ENCODE data around the gene LLGL2. TPM values are rescaled to one million over a fixed set of nuclear protein-coding genes. Genes with fewer than 3 reads are reported as not detected.

The LLGL2 gene
- total RNA-seq, 4 donors from 2014 or later: 326 to 1,573 (median 641) TPM

DNA sequence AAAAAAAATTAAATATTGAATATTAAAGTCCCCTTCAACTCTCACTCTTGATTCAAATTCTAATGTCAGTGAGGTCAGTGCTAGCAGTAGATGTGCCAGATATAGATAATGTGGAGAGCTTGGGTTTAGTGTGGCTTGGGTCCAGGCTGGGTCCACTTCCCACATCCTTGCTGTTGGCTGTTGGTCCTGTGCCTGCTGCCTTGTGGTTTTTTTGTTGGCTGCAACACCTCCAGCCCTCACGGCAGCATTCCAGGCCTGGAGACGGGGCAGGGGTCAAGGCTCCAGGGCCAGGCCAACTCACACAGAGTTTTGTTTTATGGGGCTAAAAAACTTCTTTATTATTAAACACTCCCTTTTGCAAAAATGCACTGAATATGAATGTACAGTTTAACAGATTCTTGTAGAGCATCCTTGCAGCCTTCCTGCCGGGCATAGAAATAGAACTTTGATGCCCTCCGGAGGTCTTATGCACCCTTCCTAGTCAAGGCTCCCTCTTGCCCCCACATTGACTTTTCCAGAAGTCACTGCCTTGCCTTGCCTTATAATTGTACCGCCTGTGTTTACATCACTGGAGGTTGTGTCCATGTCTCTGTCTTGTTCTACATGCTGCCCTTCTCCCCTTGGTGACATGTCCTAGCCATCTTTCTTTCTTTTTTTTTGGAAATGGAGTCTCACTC, 36.6 kb downstream of the LLGL2 start:
- Histone ChIP-seq H3K4me1 (peaks cover 0 to 13% (median 12%) of the 10 kb centered on the region in 4 donors), H3K36me3 (peaks cover 0 to 24% (median 0%) of the 10 kb centered on the region in 4 donors), H3K9me3 (no peaks in the 10 kb centered on the region), H3K27ac (no peak overlapping the region), H3K4me3 (no peak overlapping the region), H3K27me3 (no peaks in the 10 kb centered on the region)
- 83 to 86% methylated on average over 1 to 5 of the region's 5 CpGs for WGBS, 2 donors (ENCODE audit: low coverage in 1 of 2)
- in situ Hi-C loops (cut with MboI; ENCODE audit: low pct_ligation_motif_present in 1 of 4, low pct_unique_long_range_greater_than_20kb in 1 of 4, low sequenced_read_pairs in 3 of 4) (no loop called here), intact Hi-C loops (cut with DNase I; ENCODE audit: low total_unique reads) (no loop called here)
- TF ChIP-seq POLR2A (IDR thresholded peaks at IDR 0.05): no peak
- TF ChIP-seq EP300 (IDR thresholded peaks at IDR 0.05; ENCODE audit: low read depth): no peak
- TF ChIP-seq, protein P1, sequence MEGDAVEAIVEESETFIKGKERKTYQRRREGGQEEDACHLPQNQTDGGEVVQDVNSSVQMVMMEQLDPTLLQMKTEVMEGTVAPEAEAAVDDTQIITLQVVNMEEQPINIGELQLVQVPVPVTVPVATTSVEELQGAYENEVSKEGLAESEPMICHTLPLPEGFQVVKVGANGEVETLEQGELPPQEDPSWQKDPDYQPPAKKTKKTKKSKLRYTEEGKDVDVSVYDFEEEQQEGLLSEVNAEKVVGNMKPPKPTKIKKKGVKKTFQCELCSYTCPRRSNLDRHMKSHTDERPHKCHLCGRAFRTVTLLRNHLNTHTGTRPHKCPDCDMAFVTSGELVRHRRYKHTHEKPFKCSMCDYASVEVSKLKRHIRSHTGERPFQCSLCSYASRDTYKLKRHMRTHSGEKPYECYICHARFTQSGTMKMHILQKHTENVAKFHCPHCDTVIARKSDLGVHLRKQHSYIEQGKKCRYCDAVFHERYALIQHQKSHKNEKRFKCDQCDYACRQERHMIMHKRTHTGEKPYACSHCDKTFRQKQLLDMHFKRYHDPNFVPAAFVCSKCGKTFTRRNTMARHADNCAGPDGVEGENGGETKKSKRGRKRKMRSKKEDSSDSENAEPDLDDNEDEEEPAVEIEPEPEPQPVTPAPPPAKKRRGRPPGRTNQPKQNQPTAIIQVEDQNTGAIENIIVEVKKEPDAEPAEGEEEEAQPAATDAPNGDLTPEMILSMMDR (IDR thresholded peaks at IDR 0.05): no peak
- no peak for TF ChIP-seq POLR2AphosphoS5 (IDR thresholded peaks at IDR 0.05)
- no peak for DNase-seq

DNA sequence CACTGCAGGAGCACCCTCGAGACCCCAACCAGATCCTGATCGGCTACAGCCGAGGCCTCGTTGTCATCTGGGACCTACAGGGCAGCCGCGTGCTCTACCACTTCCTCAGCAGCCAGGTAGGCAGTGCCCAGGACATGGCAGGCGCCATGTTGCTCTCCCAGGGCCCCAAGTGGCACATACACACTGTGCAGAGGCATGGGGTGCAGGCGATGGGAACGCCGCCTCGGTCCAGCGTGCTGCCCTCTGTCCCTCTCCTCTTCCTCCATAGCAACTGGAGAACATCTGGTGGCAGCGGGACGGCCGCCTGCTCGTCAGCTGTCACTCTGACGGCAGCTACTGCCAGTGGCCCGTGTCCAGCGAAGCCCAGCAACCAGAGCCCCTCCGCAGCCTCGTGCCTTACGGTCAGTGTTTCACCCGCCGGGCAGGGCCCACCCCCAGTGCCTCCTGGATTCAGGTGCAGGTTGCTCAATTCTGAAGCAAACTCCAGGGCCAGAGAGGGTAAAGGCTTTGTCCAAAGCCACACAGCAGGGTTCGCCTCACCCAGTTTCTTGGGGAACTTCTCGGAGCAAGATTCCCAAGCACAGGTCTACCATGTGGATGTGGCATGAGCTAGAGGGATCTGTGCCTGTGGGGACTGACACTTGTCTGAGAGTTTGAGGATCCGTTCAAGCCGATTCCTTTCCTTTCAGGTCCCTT, 37.7 kb downstream of the LLGL2 start:
- H3K27me3 ChIP-seq: no peaks in the 10 kb centered on the region
- H3K9me3 ChIP-seq: no peaks in the 10 kb centered on the region
- H3K27ac ChIP-seq: no peak overlapping the region
- WGBS, 2 donors (ENCODE audit: low coverage in 1 of 2): 96% methylated on average over 25 of the region's 28 CpGs; no CpG with 5 or more reads in 1 of the 2 donors
- DNase-seq: no peak
- H3K4me3 ChIP-seq: no peak overlapping the region
- peaks cover 0 to 24% (median 0%) of the 10 kb centered on the region in 4 donors for H3K36me3 ChIP-seq
- intact Hi-C loops (cut with DNase I; ENCODE audit: low total_unique reads): no loop called here
- peaks cover 0 to 1% (median under 1%) of the 10 kb centered on the region in 4 donors for H3K4me1 ChIP-seq
- TF ChIP-seq, protein P1 (IDR thresholded peaks at IDR 0.05): no peak
- no peak for TF ChIP-seq POLR2A (IDR thresholded peaks at IDR 0.05)
- no peak for TF ChIP-seq EP300 (IDR thresholded peaks at IDR 0.05; ENCODE audit: low read depth)
- no peak for TF ChIP-seq POLR2AphosphoS5 (IDR thresholded peaks at IDR 0.05)
- in situ Hi-C loops (cut with MboI; ENCODE audit: low pct_ligation_motif_present in 1 of 4, low pct_unique_long_range_greater_than_20kb in 1 of 4, low sequenced_read_pairs in 3 of 4): no loop called here

DNA sequence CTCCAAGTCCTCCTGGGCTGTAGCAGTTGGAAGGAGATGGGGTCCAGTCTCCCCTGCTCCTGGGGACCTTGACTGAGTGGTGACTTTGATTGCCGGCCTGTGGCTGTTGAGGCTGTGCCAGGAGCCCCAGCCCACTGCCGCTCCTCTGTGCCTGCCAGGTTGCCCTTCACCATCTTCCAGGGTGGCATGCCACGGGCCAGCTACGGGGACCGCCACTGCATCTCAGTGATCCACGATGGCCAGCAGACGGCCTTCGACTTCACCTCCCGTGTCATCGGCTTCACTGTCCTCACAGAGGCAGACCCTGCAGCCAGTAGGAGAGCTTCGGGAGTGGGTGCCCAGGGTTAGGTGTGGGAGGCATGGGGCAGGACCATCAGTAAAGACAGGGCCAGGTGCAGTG, 38.7 kb downstream of the LLGL2 start:
- no peaks in the 10 kb centered on the region for H3K27me3 ChIP-seq

DNA sequence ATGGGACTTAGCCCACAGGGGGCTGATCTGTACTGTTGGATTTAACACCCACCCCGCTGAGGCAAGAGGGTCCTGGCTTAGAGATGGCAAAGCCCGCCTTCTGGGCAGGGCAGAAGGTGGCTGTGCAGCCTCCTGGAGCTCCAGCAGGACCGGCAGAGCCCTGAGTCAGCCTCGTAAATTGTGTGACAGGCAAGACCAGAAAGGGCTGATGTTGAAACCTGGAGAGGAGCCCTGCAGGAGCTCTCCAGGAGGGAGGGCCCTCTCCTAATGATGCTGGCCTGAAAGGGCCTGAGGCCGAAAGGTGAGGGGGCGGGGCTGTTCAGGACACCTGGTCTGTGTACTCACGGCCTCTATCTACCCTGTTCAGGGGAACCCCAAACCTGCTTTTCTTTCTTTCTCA, 39.6 kb downstream of the LLGL2 start:
- WGBS, 2 donors (ENCODE audit: low coverage in 1 of 2): 75 to 85% methylated on average over 2 to 7 of the region's 7 CpGs
- in situ Hi-C loops (cut with MboI; ENCODE audit: low pct_ligation_motif_present in 1 of 4, low pct_unique_long_range_greater_than_20kb in 1 of 4, low sequenced_read_pairs in 3 of 4) (no loop called here), intact Hi-C loops (cut with DNase I; ENCODE audit: low total_unique reads) (no loop called here)
- no peak for TF ChIP-seq POLR2A (IDR thresholded peaks at IDR 0.05)
- no peak for TF ChIP-seq EP300 (IDR thresholded peaks at IDR 0.05; ENCODE audit: low read depth)
- TF ChIP-seq, protein P1 (IDR thresholded peaks at IDR 0.05): no peak
- no peak for TF ChIP-seq POLR2AphosphoS5 (IDR thresholded peaks at IDR 0.05)
- Histone ChIP-seq H3K4me3 (no peak overlapping the region), H3K27me3 (no peaks in the 10 kb centered on the region), H3K4me1 (no peaks in the 10 kb centered on the region), H3K36me3 (peaks cover 0 to 26% (median 0%) of the 10 kb centered on the region in 4 donors), H3K9me3 (no peaks in the 10 kb centered on the region), H3K27ac (no peak overlapping the region)
- DNase-seq: no peak

More for the DNA sequence above, 38.7 kb downstream of the LLGL2 start:
- intact Hi-C loops (cut with DNase I; ENCODE audit: low total_unique reads): no loop called here
- Histone ChIP-seq H3K27ac (no peak overlapping the region), H3K9me3 (no peaks in the 10 kb centered on the region), H3K36me3 (peaks cover 0 to 24% (median 0%) of the 10 kb centered on the region in 4 donors), H3K4me3 (no peak overlapping the region), H3K4me1 (no peaks in the 10 kb centered on the region)
- DNase-seq: no peak
- WGBS, 2 donors (ENCODE audit: low coverage in 1 of 2): 95% methylated on average over 11 of the region's 11 CpGs; no CpG with 5 or more reads in 1 of the 2 donors
- in situ Hi-C loops (cut with MboI; ENCODE audit: low pct_ligation_motif_present in 1 of 4, low pct_unique_long_range_greater_than_20kb in 1 of 4, low sequenced_read_pairs in 3 of 4): no loop called here
- TF ChIP-seq POLR2AphosphoS5 (IDR thresholded peaks at IDR 0.05): no peak
- TF ChIP-seq POLR2A (IDR thresholded peaks at IDR 0.05): no peak
- TF ChIP-seq, protein P1 (IDR thresholded peaks at IDR 0.05): no peak
- TF ChIP-seq EP300 (IDR thresholded peaks at IDR 0.05; ENCODE audit: low read depth): no peak

All from transverse colon (tissue), 4 donors.